GM12891 (cell line): ENCODE measurements around the gene TBC1D22A.

Experiments
- DNase-seq: peaks from one replicate; pipeline ENCODE4 v3.0.0; 2011; ENCODE audit warnings: low spot score; ENCODE audit not compliant: insufficient read length
- FAIRE-seq: peaks from 2 replicates; lab custom pipeline; 2011; peaks lifted over from hg19 to GRCh38; lab: Jason Lieb, UNC
- PAX5 ChIP-seq: IDR thresholded peaks from 2 replicates; pipeline ENCODE4 v1.6.1; 2011; ENCODE audit warnings: low read length, moderate library complexity, mild to moderate bottlenecking; ENCODE audit not compliant: insufficient read depth, severe bottlenecking
- POLR2A ChIP-seq: IDR thresholded peaks from 2 replicates; pipeline ENCODE4 v1.6.1; 2011; ENCODE audit warnings: low read depth, low read length, control low read depth
- POLR2AphosphoS5 ChIP-seq: IDR thresholded peaks from 2 replicates; pipeline ENCODE4 v1.6.1; 2011; ENCODE audit warnings: low read depth, low read length, control low read depth
- POU2F2 ChIP-seq: IDR thresholded peaks from 2 replicates; pipeline ENCODE4 v1.6.1; 2011; ENCODE audit warnings: low read depth, mild to moderate bottlenecking, control low read depth, low read length, moderate library complexity
- SPI1 ChIP-seq: IDR thresholded peaks from 2 replicates; pipeline ENCODE4 v1.6.1; 2011; ENCODE audit warnings: low read depth, low read length, control low read depth
- TAF1 ChIP-seq: IDR thresholded peaks from 2 replicates; pipeline ENCODE4 v1.6.1; 2011; ENCODE audit warnings: low read depth, low read length, control low read depth

The TBC1D22A gene

DNA sequence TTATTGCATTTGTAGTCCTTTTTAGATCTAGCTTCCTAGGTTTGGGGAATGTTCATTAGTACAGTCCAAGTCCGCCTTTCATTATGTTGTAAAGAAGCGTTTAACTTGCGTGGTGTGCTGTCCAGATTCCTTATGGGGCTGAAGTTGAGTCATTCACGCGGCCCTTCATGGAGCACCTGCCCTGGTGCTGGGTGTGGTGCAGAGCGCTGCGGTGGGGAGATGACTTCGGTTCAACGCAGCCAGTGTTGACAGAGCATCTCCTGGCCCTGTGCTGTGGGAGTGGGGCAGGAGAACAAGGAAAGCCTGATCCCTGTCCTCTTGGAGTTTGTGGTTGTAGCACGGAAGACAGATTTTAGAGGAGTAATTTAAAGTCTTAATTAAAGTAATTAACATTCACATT is 152.0 kb downstream of the TBC1D22A start:
- FAIRE-seq (no peak), DNase-seq (no peak)
- no peak for TF ChIP-seq SPI1
- TF ChIP-seq TAF1 = no peak
- no peak for TF ChIP-seq PAX5
- TF ChIP-seq POU2F2 = no peak
- no peak for TF ChIP-seq POLR2A
- no peak for TF ChIP-seq POLR2AphosphoS5

- DNase-seq (no peak), FAIRE-seq (no peak)
- no peak for TF ChIP-seq POLR2AphosphoS5
- no peak for TF ChIP-seq POLR2A
- no peak for TF ChIP-seq TAF1
- TF ChIP-seq POU2F2 = no peak
- no peak for TF ChIP-seq SPI1
- TF ChIP-seq PAX5 = no peak
Measured at GRCh38 chr22:46914916-46915894, 152.8 kb downstream of the TBC1D22A start.

DNA sequence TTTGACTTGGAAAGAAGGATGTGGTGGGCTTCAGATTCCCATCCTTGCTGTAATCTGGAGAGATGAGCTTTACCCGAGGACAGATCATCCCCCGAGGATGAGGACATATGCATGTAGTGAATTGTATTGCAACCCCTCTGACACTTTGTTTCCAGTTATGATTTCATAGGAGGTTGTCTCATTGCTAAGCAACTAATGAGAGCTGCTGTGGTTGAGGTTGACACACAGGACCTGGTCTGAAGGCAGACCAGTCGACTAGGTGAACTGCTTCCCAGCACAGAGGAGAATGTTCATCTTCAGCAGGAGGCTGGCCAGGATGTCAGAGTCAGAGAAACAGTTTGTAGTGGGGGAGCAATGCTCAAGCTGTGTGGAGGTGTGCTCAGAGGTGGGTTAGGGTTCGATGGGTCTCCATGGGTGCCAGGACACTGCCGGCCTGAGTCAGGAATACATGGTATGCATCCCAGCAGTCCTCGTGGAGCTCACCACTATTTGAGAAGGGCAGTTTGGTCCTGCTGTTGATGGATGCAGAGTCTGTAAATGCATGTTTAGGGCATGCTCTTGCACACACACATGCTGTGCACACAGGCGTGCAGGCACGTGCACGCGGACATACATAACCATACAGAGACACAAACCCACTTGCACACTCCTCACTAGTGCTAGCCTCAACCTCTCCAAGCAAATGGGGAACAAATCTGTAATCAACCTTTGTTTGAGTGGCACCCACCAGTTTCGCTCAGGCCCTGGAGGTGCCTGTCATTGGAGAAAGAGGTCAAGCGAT is 153.7 kb downstream of the TBC1D22A start:
- FAIRE-seq = peak; percentile 5
- DNase-seq = no peak
- TF ChIP-seq SPI1 = no peak
- TF ChIP-seq POLR2A = no peak
- no peak; the same call in 1 of the 2 replicates for TF ChIP-seq POLR2AphosphoS5
- no peak for TF ChIP-seq PAX5
- TF ChIP-seq TAF1 = no peak
- TF ChIP-seq POU2F2 = no peak

DNA sequence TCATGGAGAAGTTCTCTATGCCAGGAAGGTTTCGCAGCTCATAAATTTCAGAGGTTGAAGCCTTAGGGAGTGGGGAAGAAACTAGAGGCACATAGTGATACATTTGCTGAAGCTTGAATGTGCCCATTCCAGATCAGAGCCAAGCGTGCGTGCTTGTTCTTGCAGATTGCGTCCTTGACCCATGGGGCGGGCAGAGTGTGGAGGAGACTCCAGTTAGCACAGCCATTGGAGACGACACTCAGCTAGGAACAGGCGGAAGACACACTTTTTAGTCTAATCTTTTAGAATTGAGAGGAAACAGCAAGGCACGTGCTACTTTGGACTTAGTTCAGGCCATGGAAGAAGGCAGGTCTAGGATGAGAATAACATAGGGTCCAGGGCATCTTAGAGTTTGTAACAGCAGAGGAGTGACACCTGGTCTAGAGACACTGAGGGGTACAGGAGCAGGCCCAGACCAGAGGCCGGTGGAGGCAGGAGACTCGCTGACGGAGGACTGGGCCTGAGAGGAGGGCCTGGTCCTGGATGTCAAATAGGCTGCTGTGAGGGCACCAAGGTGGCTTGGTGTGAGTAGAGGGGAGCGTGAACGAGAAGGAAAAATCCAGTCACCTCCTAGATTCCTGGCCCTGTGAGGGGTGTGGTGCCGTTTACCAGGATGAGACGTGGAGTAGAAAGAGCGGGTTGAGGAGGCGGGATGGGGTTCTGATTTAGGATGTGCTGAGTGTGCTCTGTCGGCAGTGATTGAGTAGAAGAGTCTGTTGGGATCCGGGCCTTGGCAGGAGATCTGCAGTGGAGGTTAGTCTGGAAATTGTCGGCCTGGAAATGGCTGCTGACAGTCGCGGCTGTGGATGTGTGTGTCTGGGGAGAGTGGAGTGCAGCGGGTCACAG is 154.7 kb downstream of the TBC1D22A start:
- TF ChIP-seq TAF1 (no peak), POLR2AphosphoS5 (no peak; the same call in 1 of the 2 replicates), POLR2A (no peak), PAX5 (no peak), POU2F2 (no peak), SPI1 (no peak)
- FAIRE-seq (no peak), DNase-seq (no peak)

- no peak for TF ChIP-seq PAX5
- no peak for TF ChIP-seq TAF1
- TF ChIP-seq POLR2AphosphoS5 = no peak
- TF ChIP-seq POU2F2 = no peak
- TF ChIP-seq SPI1 = no peak
- no peak for TF ChIP-seq POLR2A
- DNase-seq (no peak), FAIRE-seq (no peak)
Measured at GRCh38 chr22:46917771-46918101, 155.3 kb downstream of the TBC1D22A start.

- DNase-seq = no peak
- FAIRE-seq = no peak
- TF ChIP-seq POU2F2 (no peak), SPI1 (no peak), TAF1 (no peak), POLR2AphosphoS5 (no peak), PAX5 (no peak), POLR2A (no peak)
Measured at GRCh38 chr22:46918197-46918596, 155.7 kb downstream of the TBC1D22A start.

DNA sequence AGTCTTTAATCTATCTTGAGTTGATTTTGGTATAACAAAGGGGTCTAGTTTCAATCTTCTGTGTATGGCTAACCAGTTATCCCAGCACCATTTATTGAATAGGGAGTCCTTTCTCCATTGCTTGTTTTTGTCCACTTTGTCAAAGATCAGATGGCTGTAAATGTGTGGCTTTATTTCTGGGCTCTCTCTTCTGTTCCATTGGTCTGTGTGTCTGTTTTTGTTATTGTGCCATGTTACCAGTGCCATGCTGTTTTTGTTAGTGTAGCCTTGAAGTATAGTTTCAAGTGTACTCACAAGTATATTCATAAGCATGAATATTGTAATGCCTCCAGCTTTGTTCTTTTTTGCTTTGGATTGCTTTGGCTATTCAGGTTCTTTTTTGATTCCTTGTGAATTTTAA is 159.6 kb downstream of the TBC1D22A start:
- FAIRE-seq = no peak
- TF ChIP-seq POU2F2 (no peak), POLR2AphosphoS5 (no peak), TAF1 (no peak), POLR2A (no peak), PAX5 (no peak), SPI1 (no peak)
- no peak for DNase-seq

GRCh38 chr22:46923394-46923793 is 160.9 kb downstream of the TBC1D22A start:
- TF ChIP-seq PAX5 = no peak
- no peak for TF ChIP-seq SPI1
- no peak for TF ChIP-seq POU2F2
- no peak for TF ChIP-seq POLR2A
- TF ChIP-seq TAF1 = no peak
- no peak for TF ChIP-seq POLR2AphosphoS5
- DNase-seq (no peak), FAIRE-seq (no peak)
